HL-60/S4 treated with phorbol 12-myristate 13-acetate at 8.2 ng/mL for 4 days and 3 days (cell line): ENCODE results near the gene CEACAM21.
"Not testable (repeated sequence)": the region's sequence is repeated elsewhere in the genome, so short reads cannot be mapped to it uniquely, and the experiment has no call there.

Experiments
- in situ Hi-C: fragments of 300-500 bp; cut with MboI; formaldehyde crosslinking; loops from 2 replicates; pipeline ENCODE4 v1.15.0; 2022; ENCODE audit warnings: low sequenced_read_pairs

Gene CEACAM21

GRCh38 chr19:41548954-41549688, 26.8 kb upstream of the CEACAM21 start:
- in situ Hi-C loops = no loop called here

- in situ Hi-C loops = no loop called here
Observed at GRCh38 chr19:41549884-41550283, 26.1 kb upstream of the CEACAM21 start.

GRCh38 chr19:41551212-41551610, 24.8 kb upstream of the CEACAM21 start:
- in situ Hi-C loops = no loop called here

- in situ Hi-C loops = no loop called here
Observed at GRCh38 chr19:41551711-41552110, 24.3 kb upstream of the CEACAM21 start.

- in situ Hi-C loops = no loop called here
Observed at GRCh38 chr19:41552558-41552957, 23.4 kb upstream of the CEACAM21 start.

- in situ Hi-C loops = no loop called here
Observed at GRCh38 chr19:41553804-41554203, 22.2 kb upstream of the CEACAM21 start.

- in situ Hi-C loops = no loop called here
Observed at GRCh38 chr19:41554907-41555306, 21.1 kb upstream of the CEACAM21 start.

GRCh38 chr19:41555748-41556147, 20.2 kb upstream of the CEACAM21 start:
- in situ Hi-C loops = no loop called here

- in situ Hi-C loops = no loop called here
Observed at GRCh38 chr19:41563854-41564514, 12.0 kb upstream of the CEACAM21 start.

- in situ Hi-C loops = no loop called here
Observed at GRCh38 chr19:41564515-41565378, 11.2 kb upstream of the CEACAM21 start.

GRCh38 chr19:41565379-41565720, 10.6 kb upstream of the CEACAM21 start:
- in situ Hi-C loops = no loop called here

GRCh38 chr19:41566001-41566400, 10.0 kb upstream of the CEACAM21 start:
- in situ Hi-C loops = no loop called here

GRCh38 chr19:41569481-41570150, 6.3 kb upstream of the CEACAM21 start:
- in situ Hi-C loops = no loop called here

- in situ Hi-C loops = no loop called here
Observed at GRCh38 chr19:41570179-41570578, 5.8 kb upstream of the CEACAM21 start.

GRCh38 chr19:41570639-41571112, 5.3 kb upstream of the CEACAM21 start:
- in situ Hi-C loops = no loop called here

GRCh38 chr19:41577144-41577830, 1.3 kb downstream of the CEACAM21 start:
- in situ Hi-C loops = no loop called here

- in situ Hi-C loops = no loop called here
Observed at GRCh38 chr19:41577833-41578232, 1.9 kb downstream of the CEACAM21 start.

- in situ Hi-C loops = no loop called here
Observed at GRCh38 chr19:41578886-41579285, 2.9 kb downstream of the CEACAM21 start.

GRCh38 chr19:41581068-41581467, 5.1 kb downstream of the CEACAM21 start:
- in situ Hi-C loops = not testable (repeated sequence)

- in situ Hi-C loops = not testable (repeated sequence)
Observed at GRCh38 chr19:41582577-41583182, 6.7 kb downstream of the CEACAM21 start.
